ENCODE data around the gene GALR2. TPM values are rescaled to one million over a fixed set of nuclear protein-coding genes. Genes with fewer than 3 reads are reported as not detected.
A peak's percentile ranks its signal among the peaks of the same experiment; 100 is the strongest.

Gene GALR2
- total RNA-seq, 1 donor from 2014 or later: not detected

DNA sequence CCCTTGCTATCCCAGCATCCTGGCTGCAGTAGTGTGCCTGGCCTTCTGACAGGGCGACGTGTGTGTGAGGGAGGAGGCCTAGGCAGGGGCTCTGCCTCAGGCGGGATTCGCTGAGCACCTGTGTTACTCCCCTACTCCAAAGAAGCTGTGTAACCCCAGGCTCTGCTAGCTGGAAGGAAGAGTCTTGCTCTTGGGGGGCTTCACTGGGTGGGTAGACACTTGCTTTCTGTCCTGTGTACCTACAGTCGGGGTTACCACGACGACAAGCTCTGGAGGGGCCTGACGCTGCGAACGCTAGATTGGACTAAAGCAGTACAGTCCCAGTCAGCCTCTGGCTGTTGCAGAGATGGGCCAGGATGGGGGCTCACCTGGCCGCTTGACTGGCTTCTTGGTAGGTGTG is 19.5 kb downstream of the GALR2 start:
- no peak for DNase-seq (ENCODE audit: low spot score)

DNA sequence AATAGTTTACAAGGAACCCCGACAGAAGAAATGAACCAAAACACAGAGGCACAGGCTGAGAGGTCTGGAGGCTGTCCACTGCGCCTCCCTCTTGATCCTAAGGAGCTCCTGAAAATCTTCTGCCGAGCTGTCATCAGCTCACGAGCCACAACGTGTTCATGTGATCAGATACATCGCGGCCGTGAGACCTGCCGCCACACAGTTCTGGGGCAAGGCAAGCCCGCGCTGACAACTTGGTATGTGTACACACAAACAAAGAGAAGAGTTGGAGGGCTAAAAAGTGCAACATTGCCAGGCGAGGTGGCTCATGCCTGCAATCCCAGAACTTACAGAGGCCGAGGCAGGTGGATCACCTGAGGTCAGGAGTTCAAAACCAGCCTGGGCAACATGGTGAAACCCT is 21.4 kb downstream of the GALR2 start:
- DNase-seq (ENCODE audit: low spot score): no peak

DNA sequence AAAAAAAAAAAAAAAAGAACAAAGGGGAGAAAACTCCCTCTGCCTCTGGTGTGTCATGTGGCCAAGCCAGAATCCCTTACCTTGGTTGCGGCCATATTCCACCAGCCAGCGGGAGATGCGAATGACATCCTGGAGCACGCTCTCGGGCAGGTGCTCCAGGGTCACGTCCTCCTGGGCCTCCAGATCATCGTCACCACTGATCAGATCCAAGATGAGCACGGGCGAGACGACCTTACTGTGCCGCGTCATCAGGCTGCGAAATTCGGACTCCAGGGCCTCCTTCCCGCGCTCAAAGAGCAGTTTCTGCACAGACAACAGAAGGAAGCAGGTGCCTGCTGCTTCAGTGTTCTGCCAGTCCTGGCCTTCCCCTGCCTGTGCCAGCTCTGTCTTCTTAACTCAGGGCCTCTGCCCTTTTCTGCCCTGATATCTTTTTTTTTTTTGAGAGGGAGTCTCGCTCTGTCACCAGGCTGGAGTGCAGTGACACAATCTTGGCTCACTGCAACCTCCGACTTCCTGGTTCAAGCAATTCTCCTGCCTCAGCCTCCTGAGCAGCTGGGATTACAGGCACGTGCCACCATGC is 23.2 kb downstream of the GALR2 start:
- DNase-seq (ENCODE audit: low spot score): no peak

DNA sequence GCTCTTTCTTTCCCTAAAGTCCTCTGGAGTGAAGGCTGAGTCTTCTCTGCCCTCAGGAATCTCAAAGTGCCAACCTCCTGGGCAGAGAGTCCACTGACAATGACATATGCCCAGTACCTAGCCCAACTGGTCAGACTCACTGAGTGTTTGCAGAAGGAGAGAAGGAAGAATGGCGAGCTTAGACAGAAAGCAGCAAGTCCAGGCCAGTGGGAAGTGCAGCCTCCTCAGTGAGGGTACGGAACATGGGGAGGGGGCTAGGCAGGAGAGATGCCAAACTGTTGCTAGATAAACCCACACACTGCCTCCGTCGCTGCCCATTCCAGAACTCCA is 28.3 kb downstream of the GALR2 start:
- no peak for DNase-seq (ENCODE audit: low spot score)

DNA sequence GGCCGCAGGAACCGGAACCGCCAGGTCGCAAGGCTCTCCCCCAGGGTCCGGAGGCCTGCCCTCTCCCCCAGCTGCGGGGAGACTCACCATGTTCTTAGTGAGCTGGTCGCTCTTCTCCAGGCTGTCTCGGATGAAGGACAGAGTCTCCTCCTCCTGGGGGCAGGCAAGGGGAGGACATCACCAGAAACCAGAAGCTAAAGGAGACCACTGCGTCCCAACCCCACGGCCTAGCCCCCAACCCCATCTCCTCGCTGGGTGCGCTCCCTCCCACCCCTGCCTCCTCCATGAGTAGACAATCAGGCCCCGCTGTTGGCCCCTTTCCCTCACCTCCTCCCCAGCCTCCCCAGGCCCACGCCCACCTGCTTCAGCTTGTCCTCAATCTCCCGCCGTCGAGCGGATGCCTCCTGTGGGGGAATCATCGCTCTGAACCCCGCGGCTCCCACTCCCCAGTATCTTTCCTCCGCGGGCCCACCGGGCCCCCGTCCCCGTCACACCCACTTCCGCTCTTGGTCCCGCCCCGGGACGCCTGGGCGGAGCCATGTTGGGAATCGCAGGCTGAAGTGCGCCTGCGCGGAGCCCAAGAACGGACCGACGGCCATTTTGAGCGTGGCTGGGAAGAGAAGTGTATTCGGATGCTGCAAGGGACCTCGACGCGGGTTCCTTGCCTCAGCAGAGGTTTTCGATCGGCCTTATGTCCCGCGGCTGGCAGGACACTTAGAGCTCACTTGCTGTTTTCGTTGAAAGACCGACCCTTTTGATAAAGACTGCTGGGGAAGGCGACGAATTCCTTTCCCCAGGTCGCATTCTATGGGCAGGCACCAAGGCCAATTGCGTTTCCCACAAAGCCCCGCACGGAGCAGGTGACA is 28.9 kb downstream of the GALR2 start, which contains the start of gene EXOC7:
EXOC7 (minus strand) TSS at position 514 of the 866 bp plus-strand sequence; CDS start at position 419, 95 bp downstream.
- DNase-seq (ENCODE audit: low spot score): peak; percentile 93

DNA sequence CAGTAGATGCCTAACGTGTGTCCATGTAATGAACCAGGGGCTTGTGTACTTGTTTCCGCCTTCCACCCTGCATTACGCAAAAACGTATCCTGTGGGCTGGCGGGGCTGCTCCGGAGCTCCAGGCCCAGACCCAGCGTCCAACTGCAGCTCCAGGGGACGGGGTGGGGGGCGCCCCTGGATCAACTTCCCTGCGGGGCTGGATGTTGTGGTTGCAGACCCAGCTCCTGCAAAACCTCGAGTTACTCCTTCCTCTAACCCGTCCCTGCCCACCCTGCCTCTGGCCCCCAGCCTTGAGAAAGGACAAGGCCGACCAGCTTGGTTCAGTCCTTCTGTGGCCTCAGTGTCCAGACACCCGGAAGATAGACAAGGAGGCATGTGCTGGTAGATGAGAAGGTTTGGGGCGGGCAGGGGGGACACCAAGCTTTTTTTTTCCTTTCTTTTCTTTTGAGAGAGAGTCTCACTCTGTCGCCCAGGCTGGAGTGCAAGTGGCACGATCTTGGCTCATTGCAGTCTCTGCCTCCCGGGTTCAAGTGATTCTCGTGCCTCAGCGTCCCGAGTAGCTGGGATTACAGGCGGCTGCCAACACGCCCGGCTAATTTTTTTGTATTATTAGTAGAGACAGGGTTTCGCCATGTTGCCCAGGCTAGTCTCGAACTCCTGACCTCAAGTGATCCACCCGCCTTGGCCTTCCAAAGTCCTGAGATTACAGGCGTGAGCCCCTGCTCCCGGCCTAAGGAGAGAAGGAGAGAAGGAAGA is 29.7 kb downstream of the GALR2 start:
- no peak for DNase-seq (ENCODE audit: low spot score)

DNA sequence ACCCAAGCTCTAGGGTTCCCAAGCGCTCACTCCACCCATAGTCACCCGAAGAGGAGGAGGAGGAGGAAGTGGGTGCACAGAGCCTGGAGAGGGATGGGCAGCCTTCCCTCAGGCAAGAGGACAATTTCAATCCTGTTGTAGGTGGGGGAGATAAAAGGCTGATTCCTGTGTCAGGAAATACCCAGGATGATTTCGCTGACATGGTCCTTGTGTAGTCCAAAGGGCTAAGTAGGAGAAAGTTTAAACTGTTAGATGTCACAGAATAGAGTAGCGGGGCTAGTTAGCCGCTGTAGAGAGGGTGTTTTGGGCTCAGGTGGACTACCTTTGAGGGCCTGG is 30.3 kb downstream of the GALR2 start:
- no peak for DNase-seq (ENCODE audit: low spot score)

DNA sequence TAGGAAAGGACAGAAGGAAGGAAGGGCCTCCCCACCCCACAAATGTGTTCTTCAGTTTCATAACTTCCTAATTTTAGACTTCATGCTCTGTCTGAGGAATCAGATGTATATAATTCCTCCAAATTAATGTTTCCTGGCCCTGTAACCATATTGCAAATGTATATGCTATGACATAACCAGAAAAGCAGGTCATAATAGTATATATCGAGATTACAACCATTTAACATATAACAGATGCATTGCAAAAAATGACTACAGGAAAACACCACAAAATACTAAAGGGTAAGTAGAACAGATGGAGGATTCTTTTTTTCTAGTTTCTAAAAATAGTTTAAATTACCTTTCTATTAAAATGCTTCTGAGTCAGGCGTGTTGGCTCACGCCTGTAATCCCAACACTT is 32.1 kb downstream of the GALR2 start:
- DNase-seq (ENCODE audit: low spot score): no peak

DNA sequence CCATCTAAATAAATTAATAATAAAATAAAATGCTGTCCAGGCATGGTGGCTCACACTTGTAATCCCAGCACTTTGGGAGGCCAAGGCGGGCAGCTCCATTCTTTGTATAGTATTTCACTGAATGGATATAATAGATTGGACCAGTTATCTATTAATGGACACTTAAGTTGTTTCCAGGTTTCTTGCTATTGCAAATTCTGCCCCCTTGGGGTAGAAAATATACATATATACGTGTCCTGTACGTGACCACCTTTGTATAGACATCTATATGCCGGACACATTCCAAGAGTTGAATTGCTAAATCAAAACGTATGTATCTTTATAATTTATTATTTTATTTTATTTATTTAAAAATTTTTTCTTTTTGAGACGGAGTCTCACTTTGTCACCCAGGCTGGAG is 32.9 kb downstream of the GALR2 start:
- DNase-seq (ENCODE audit: low spot score): no peak

DNA sequence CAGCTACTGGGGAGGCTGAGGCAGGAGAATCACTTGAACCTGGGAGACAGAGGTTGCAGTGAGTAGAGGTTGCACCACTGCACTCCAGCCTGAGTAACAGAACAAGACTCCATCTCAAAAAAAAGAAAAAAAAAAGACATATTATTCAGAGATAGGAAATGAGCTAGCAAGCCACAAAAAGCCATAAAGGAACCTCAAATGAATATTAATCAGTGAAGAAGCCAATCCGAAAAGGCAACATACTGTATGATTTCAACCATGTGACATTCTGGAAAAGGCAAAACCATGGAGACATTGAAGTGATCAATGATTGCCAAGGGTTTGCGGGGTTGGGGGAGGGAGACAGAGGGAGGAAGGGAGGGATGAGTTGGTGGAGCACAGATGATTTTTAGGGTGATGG is 37.4 kb downstream of the GALR2 start:
- no peak for DNase-seq (ENCODE audit: low spot score)

DNA sequence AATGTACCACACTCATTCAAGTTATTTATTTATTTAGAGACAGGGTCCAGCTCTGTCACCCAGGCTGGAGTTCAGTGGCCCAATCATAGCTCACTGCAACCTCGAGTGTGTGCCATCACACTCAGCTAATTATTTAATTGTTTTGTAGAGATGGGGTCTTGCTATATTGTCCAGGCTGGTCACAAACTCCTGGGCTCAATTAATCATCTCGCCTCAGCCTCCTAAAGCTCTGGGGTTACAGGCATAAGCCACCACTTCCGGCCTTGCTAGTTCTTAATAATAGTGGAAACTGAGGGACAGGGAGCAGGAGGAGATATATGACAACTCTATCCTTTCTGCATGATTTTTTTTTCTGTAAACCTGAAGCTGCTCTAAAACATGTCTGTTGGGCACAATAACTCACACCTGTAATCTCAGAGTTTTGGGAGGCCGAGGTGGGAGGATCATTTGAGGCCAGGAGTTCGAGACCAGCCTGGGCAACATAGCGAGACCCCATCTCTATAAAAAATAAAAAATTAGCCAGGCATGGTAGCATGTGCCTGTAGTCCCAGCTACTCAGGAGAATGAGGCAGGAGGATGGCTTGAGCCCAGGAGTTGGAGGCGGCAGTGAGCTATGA is 40.7 kb downstream of the GALR2 start:
- DNase-seq (ENCODE audit: low spot score): no peak

DNA sequence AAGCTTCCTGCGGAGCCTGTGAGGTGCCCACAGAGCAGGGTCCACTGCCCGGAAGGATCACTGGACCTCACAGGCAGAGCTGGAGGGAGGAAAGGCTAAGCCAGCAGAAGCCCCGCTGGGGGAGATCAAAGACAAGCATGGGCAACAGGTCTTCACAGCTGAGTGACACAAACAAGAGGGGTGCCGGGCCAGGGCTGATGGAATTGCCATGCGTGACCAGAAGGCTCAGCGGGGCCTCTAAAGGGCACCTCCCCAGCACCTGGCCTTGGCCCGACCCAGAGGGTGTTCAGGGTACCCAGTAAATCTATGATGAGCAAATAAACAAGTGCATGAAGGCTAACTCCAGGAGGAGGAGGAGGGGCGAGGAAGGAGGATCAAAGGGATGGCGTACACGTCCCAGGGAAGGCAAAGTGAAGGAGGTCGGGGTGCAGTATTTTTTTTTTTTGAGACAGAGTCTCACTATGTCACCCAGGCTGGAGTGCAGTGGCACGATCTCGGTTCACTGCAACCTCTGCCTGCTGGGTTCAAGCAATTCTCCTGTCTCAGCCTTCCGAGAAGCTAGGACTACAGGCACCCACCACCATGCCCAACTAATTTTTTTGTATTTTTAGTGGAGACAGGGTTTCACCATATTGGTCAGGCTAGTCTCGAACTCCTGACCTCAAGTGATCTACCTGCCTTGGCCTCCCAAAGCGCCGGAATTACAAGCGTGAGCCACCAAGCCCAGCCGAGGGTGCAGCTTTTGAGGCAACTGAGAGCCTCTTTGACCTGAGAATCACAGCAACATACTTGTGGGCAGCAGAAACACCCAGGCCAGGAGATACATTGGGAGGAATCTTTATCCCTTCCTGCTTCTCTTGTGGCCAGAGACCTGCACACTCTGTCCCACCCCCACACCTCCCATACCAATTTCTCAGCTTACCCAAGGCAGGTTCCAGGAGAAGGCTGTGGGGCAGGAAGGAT is 45.1 kb downstream of the GALR2 start:
- no peak for DNase-seq (ENCODE audit: low spot score)

DNA sequence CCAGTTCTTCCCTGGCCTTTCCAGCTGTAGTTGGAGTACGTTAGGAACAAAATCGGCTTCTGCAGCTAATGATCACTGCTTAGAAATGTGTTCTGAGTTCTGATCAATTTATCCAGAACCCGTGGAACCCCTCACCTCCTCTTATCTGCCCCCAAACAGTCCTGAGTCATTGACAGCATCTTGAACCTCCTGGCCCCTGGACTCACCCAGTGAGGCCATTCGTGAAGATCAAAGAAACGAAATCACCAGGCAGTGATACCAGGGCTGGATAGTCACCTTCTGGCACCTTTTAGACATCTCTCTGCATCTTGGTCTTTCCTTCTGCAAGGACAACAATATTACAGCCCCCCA is 46.1 kb downstream of the GALR2 start:
- no peak for DNase-seq (ENCODE audit: low spot score)

DNA sequence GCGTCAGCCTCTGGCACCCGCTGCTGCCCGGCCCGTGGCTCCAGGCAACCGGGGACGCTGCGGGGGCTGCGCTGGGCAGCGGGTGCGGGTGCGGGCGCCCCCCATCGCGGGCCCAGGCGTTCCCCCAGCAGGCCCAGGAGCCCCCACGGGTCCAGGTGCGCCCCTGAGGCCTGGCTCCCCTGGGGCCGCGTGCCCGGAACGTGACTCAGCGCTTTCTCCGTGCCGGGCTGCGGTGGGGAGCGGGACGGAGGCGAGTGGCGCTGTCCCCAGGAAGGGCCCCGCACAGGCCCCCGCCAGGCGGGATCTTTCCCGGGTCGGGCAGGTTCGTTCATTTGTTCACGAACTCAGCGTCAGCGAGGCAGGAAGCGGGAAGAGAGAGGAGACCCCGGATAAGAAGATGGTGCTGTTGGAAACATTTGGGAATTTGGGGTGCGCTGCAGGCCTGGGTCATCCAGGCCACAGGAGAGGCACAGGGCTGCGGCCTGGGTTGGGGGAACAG is 47.4 kb downstream of the GALR2 start:
- DNase-seq (ENCODE audit: low spot score): no peak

DNA sequence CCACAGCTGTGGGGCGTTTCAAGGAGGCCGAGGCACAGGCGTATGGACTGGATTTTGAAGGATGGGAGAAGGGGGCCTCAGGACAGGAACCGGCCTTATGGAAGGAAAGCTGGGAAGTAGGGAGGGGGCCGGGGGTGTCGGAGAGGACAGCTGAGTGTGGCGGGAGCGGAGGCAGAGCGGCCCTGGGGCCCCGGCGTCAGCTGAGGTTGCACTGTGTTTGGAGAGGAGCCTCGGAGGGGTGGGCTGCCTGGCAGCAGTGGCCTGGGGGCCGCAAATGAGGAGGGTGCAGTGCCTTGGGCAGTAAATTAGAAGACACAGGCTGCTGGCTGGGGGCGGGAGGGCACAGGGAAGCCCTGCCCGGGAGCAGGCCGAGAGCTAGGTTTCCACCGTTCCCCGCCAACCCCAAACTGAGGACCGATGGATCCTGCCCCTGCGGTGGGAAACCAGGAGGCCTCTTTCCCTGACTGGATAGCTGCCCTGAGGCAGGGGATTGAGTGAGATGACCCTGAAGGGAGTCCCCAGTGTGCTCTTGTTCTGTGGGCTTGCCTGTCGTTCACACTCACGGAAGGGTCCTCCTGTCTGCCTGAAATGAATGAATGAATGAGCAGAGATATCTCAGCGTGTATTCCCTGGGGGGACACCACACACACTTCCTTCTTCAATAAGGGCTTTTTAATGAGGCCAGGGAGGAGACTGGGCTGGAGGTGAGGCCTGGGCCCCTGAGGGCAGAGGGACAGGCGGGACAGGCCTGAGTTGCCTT is 48.0 kb downstream of the GALR2 start:
- no peak for DNase-seq (ENCODE audit: low spot score)

DNA sequence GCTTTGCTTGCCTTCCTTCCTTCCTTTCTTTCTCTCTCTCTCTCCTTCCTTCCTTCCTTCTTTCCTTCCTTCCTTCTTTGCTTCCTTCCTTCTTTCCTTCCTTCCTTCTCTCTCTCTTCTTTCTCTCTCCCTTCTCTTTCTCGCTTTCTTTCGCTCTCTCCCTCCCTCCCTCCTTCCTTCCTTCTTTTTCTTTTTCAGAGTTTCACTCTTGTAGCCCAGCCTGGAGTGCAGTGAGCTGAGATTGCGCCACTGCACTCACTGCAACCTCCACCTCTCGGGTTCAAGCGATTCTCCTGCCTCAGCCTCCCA is 48.6 kb downstream of the GALR2 start:
- DNase-seq (ENCODE audit: low spot score): no peak

DNA sequence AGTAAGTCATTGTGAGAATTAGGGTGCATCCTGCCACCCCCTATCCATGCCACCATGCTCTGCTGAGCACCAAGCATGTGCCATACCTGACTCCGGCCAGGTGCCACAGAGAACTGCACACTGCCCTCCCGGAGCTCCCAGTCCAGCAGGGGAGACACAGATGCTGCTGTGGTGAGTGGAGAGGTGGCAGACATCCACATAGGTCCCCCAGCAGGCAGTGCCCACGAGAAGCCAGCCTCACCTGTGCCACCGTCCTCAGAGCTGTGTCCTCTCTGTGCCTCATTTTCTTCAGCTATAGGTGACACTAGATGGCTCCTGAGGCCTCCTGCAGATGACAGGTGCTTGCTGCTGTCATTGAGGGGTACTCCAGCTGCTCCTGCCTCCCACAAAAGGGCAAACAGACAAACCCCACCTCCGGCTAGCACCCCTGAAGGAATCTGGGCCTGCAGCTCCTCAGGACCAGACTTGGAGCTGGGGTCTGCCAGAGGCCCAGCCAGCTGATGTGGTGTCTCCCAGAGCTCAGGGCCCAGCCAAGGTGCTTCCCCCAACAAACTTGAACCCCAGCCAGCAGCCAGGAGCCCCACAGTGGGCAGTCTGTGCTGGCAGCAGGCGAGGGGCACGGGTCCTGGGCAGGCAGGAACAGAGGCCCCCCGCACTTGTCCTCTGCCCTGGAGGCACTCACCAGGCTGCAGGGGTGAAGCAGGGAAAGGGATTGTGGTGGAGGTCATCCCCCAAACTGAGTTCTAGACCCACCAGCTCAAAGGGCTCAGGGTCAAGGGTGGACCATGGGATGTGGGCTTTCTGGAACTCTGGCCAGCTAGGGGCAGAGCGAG is 49.4 kb downstream of the GALR2 start:
- no peak for DNase-seq (ENCODE audit: low spot score)

DNA sequence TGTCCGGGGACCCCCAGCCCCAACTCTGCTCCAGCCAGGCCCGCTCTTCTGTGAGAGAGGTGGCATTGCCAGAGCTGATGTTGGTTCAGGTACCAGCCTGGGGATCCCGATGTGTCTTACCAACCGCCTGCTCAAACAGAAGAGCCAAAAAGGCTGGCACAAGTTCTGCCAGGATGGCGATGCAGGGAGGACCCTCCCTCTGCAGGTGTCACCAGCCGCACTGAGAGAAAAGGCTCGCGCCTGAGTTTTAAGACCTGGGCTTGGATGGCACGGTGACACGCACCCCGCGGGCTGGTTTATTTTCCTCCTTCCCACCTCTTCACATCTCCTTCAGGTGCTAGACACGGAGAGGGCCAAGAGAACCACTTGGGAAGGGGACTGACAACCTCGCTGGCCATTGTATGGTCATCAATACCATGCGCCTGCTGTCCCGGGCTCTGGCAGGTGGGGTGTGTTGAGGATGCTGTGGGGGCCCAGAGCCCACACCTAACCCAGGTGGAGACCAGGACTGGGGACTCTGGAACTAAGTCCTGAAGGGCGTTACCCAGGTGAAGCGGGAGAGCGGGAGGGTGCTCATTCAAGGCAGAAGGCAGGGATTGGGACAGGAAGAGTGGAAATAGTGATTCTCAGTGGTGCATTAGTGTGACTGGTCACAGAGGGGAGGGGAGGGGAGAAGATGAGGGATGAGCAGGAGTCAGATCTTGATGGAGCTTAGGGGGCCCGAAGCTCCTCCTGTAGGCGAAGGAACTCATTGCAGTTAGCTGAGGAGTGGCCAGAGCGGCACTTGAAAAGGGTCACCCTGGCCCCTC is 50.2 kb downstream of the GALR2 start:
- DNase-seq (ENCODE audit: low spot score): no peak

DNA sequence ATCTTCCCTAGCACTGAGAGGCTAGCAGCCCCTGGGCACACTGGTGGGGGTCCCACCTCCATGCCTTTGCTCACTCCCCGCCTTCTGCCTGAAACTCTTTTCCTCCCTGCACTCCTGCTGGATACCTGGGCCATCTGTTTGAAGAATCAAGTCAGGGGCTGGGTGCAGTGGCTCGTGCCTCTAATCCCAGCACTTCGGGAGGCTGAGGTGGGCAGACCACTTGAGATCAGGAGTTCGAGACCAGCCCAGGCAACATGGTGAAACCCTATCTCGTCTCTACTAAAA is 50.8 kb downstream of the GALR2 start:
- DNase-seq (ENCODE audit: low spot score): no peak

All from ureter (tissue), 1 donor.